T47D (cell line): ENCODE results near the gene PSORS1C2.
A peak's percentile ranks its signal among the peaks of the same experiment; 100 is the strongest.
"Not testable (repeated sequence)": the region's sequence is repeated elsewhere in the genome, so short reads cannot be mapped to it uniquely, and the experiment has no call there.

Experiments used
- DNase-seq, 2 experiments: peaks; one replicate each; pipeline versions ENCODE4 v3.0.0 to v3.0.0-alpha.2; 2011 to 2012; ENCODE audit warnings: low read depth in 1 of 2, low spot score in 1 of 2
- JUND ChIP-seq: IDR thresholded peaks from 2 replicates; pipeline ENCODE4 v1.6.1; 2012; ENCODE audit warnings: low read depth
- in situ Hi-C: cut with HindIII; loops from 2 replicates; pipeline ENCODE4 v1.10.0; 2016; ENCODE audit warnings: low sequenced_read_pairs, low pct_unique_long_range_greater_than_20kb

Gene PSORS1C2

GRCh38 chr6:31138982-31139381 is at the start of gene PSORS1C2:
Gene PSORS1C2 (minus strand): TSS chr6:31139066. CDS start chr6:31139026, 40 bp downstream.
- in situ Hi-C loops, result no loop called here

GRCh38 chr6:31187780-31188194 is 48.9 kb upstream of the PSORS1C2 start:
- TF ChIP-seq JUND, result no peak
- no peak for DNase-seq
- in situ Hi-C loops, result no loop called here

More at GRCh38 chr6:31138982-31139381, at the start of gene PSORS1C2:
- TF ChIP-seq JUND, result no peak
- peak in 1 of 2 experiments; percentile 49 for DNase-seq

- in situ Hi-C loops, result no loop called here
- TF ChIP-seq JUND, result no peak
- DNase-seq, result no peak
These were observed 47.3 kb upstream of the PSORS1C2 start for GRCh38 chr6:31186052-31186734.

GRCh38 chr6:31185695-31186051 is 46.8 kb upstream of the PSORS1C2 start:
- DNase-seq, in situ Hi-C loops: not testable (repeated sequence)

- DNase-seq, in situ Hi-C loops: not testable (repeated sequence)
These were observed 45.0 kb upstream of the PSORS1C2 start for GRCh38 chr6:31183859-31184258.

- in situ Hi-C loops, DNase-seq: not testable (repeated sequence)
These were observed 44.4 kb upstream of the PSORS1C2 start for GRCh38 chr6:31183287-31183686.

GRCh38 chr6:31180500-31180899 is 41.6 kb upstream of the PSORS1C2 start:
- DNase-seq, result no peak
- TF ChIP-seq JUND, result no peak
- in situ Hi-C loops, result no loop called here

- TF ChIP-seq JUND, result no peak
- DNase-seq, result no peak
- in situ Hi-C loops, result no loop called here
These were observed 41.0 kb upstream of the PSORS1C2 start for GRCh38 chr6:31179896-31180295.

GRCh38 chr6:31179042-31179386 is 40.1 kb upstream of the PSORS1C2 start:
- in situ Hi-C loops, result no loop called here
- no peak for TF ChIP-seq JUND
- no peak for DNase-seq

GRCh38 chr6:31178143-31179041 is 39.5 kb upstream of the PSORS1C2 start:
- TF ChIP-seq JUND, result no peak
- DNase-seq, result no peak
- in situ Hi-C loops, result no loop called here

GRCh38 chr6:31175971-31176370 is 37.1 kb upstream of the PSORS1C2 start:
- in situ Hi-C loops, result no loop called here
- no peak for TF ChIP-seq JUND
- DNase-seq, result no peak

GRCh38 chr6:31174378-31174777 is 35.5 kb upstream of the PSORS1C2 start:
- in situ Hi-C loops, result no loop called here
- no peak for DNase-seq
- no peak for TF ChIP-seq JUND

GRCh38 chr6:31173406-31173805 is 34.5 kb upstream of the PSORS1C2 start:
- no peak for DNase-seq
- TF ChIP-seq JUND, result no peak
- in situ Hi-C loops, result no loop called here

- DNase-seq, result no peak
- TF ChIP-seq JUND, result no peak
- in situ Hi-C loops, result no loop called here
These were observed 34.1 kb upstream of the PSORS1C2 start for GRCh38 chr6:31172973-31173384.
